ENCODE measurements around the gene BLNK. TPM values are rescaled to one million over a fixed set of nuclear protein-coding genes. Genes with fewer than 3 reads are reported as not detected.

The BLNK gene
- polyA plus RNA-seq, 2 of the 4 experiments (the other 2 are of a cell fraction) = not detected

GRCh38 chr10:96238646-96239623 lies 32.4 kb downstream of the BLNK start:
- POLR2A ChIA-PET = no interaction called here
- no peak for DNase-seq (ENCODE audit: low read depth in 1 of 2, low spot score in 1 of 2)
- WGBS (ENCODE audit: missing lambda C conversion rate) = 37% methylated on average over 4 of the region's 4 CpGs
- ATAC-seq = no peak
- H3K4me1 ChIP-seq = no peaks in the 10 kb centered on the region
- no peak overlapping the region for H3K4me3 ChIP-seq
- H3K27ac ChIP-seq = no peak overlapping the region
- H3K4me2 ChIP-seq = no peak overlapping the region
- FAIRE-seq = no peak
- no peaks in the 10 kb centered on the region for H3K9me3 ChIP-seq
- CTCF ChIA-PET = interaction anchor here (1.8 to 4.5 kb wide), 2 partner anchors 9 to 10 kb away, joined by 14 to 20 read pairs; no protein-coding TSS in a partner anchor
- TF ChIP-seq CBX2 (IDR thresholded peaks at IDR 0.05; ENCODE audit: borderline replicate concordance, low read depth) = no peak
- no peak for TF ChIP-seq ZC3H11A (IDR thresholded peaks at IDR 0.05)
- no peak for TF ChIP-seq BHLHE40 (IDR thresholded peaks at IDR 0.05; ENCODE audit: low read depth, low read length)
- no peak for TF ChIP-seq POLR2A (IDR thresholded peaks at IDR 0.05; ENCODE audit: low read length)
- no peak for TF ChIP-seq PHF8 (IDR thresholded peaks at IDR 0.05; ENCODE audit: borderline replicate concordance, low read depth)
- TF ChIP-seq KDM1A (IDR thresholded peaks at IDR 0.05; ENCODE audit: low read depth) = no peak
- TF ChIP-seq, protein P1, sequence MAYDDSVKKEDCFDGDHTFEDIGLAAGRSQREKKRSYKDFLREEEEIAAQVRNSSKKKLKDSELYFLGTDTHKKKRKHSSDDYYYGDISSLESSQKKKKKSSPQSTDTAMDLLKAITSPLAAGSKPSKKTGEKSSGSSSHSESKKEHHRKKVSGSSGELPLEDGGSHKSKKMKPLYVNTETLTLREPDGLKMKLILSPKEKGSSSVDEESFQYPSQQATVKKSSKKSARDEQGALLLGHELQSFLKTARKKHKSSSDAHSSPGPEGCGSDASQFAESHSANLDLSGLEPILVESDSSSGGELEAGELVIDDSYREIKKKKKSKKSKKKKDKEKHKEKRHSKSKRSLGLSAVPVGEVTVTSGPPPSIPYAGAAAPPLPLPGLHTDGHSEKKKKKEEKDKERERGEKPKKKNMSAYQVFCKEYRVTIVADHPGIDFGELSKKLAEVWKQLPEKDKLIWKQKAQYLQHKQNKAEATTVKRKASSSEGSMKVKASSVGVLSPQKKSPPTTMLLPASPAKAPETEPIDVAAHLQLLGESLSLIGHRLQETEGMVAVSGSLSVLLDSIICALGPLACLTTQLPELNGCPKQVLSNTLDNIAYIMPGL (CRISPR knock-in tag; IDR thresholded peaks at IDR 0.05; ENCODE audit: borderline replicate concordance) = no peak
- TF ChIP-seq ZNF302 (CRISPR knock-in tag; IDR thresholded peaks at IDR 0.05) = no peak
- no peak for TF ChIP-seq NFE2L2 (conservative IDR thresholded peaks at IDR 0.05; ENCODE audit: low read length)
- TF ChIP-seq CHD4 (IDR thresholded peaks at IDR 0.05; ENCODE audit: borderline replicate concordance) = no peak
- TF ChIP-seq, protein P2, sequence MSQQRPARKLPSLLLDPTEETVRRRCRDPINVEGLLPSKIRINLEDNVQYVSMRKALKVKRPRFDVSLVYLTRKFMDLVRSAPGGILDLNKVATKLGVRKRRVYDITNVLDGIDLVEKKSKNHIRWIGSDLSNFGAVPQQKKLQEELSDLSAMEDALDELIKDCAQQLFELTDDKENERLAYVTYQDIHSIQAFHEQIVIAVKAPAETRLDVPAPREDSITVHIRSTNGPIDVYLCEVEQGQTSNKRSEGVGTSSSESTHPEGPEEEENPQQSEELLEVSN (IDR thresholded peaks at IDR 0.05; ENCODE audit: borderline replicate concordance, low read depth) = no peak
- TF ChIP-seq, protein P3, sequence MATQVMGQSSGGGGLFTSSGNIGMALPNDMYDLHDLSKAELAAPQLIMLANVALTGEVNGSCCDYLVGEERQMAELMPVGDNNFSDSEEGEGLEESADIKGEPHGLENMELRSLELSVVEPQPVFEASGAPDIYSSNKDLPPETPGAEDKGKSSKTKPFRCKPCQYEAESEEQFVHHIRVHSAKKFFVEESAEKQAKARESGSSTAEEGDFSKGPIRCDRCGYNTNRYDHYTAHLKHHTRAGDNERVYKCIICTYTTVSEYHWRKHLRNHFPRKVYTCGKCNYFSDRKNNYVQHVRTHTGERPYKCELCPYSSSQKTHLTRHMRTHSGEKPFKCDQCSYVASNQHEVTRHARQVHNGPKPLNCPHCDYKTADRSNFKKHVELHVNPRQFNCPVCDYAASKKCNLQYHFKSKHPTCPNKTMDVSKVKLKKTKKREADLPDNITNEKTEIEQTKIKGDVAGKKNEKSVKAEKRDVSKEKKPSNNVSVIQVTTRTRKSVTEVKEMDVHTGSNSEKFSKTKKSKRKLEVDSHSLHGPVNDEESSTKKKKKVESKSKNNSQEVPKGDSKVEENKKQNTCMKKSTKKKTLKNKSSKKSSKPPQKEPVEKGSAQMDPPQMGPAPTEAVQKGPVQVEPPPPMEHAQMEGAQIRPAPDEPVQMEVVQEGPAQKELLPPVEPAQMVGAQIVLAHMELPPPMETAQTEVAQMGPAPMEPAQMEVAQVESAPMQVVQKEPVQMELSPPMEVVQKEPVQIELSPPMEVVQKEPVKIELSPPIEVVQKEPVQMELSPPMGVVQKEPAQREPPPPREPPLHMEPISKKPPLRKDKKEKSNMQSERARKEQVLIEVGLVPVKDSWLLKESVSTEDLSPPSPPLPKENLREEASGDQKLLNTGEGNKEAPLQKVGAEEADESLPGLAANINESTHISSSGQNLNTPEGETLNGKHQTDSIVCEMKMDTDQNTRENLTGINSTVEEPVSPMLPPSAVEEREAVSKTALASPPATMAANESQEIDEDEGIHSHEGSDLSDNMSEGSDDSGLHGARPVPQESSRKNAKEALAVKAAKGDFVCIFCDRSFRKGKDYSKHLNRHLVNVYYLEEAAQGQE (IDR thresholded peaks at IDR 0.05) = no peak
- no peak for TF ChIP-seq FOSB (CRISPR knock-in tag; IDR thresholded peaks at IDR 0.05)
- no peak for TF ChIP-seq HES2 (IDR thresholded peaks at IDR 0.05)
- no peak for TF ChIP-seq MAZ (IDR thresholded peaks at IDR 0.05; ENCODE audit: borderline replicate concordance, low read depth, low read length)
- no peak for TF ChIP-seq HOXB13 (CRISPR knock-in tag; IDR thresholded peaks at IDR 0.05; ENCODE audit: low read depth)
- no peak for TF ChIP-seq JUNB (IDR thresholded peaks at IDR 0.05)

DNA sequence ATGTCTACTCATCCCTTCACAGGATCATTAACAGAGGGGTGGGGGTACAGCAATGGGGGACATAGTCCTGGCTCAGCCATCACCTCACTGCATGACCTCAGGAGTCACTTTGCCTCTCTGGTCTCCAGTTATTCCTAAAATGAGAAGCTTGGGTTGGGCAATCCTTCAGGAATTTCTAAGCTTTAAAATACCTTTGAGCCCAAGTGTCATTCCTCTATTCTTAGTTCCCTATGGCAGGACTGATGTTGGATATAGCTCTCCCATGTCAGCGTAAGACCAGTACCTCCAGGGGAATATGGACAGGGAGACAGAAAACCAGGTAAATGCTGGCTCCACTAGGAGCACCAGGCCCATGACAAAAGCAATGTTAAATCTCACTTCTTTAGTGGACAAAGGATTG lies 34.5 kb downstream of the BLNK start:
- ATAC-seq (no peak), DNase-seq (ENCODE audit: low read depth in 1 of 2, low spot score in 1 of 2) (no peak), FAIRE-seq (no peak)
- Histone ChIP-seq H3K4me1 (no peaks in the 10 kb centered on the region), H3K27ac (no peak overlapping the region), H3K9me3 (no peaks in the 10 kb centered on the region), H3K4me2 (no peak overlapping the region), H3K4me3 (no peak overlapping the region)
- POLR2A ChIA-PET = no interaction called here
- CTCF ChIA-PET = interaction anchor here (1.3 to 1.6 kb wide), 2 partner anchors 13 to 15 kb away, joined by 3 to 4 read pairs; no protein-coding TSS in a partner anchor
- WGBS (ENCODE audit: missing lambda C conversion rate) = 29% methylated on average over 1 of the region's 1 CpG
- TF ChIP-seq RCOR1 (IDR thresholded peaks at IDR 0.05; ENCODE audit: low read depth, low read length) (no peak), RARB (CRISPR knock-in tag; IDR thresholded peaks at IDR 0.05) (no peak), ELK1 (IDR thresholded peaks at IDR 0.05; ENCODE audit: low read depth, low read length) (no peak), CHD4 (IDR thresholded peaks at IDR 0.05; ENCODE audit: borderline replicate concordance) (no peak), KDM1A (IDR thresholded peaks at IDR 0.05; ENCODE audit: low read depth) (no peak), ESRRA (IDR thresholded peaks at IDR 0.05; ENCODE audit: borderline replicate concordance, low read length) (no peak), POLR2AphosphoS2 (conservative IDR thresholded peaks at IDR 0.05; ENCODE audit: low read length) (no peak), JUNB (IDR thresholded peaks at IDR 0.05) (no peak), ZFP36 (IDR thresholded peaks at IDR 0.05; ENCODE audit: borderline replicate concordance, partially characterized antibody) (no peak), HOXB5 (CRISPR knock-in tag; IDR thresholded peaks at IDR 0.05) (no peak), ZSCAN20 (CRISPR knock-in tag; IDR thresholded peaks at IDR 0.05) (no peak), SREBF2 (IDR thresholded peaks at IDR 0.05) (no peak), FOXS1 (CRISPR knock-in tag; IDR thresholded peaks at IDR 0.05) (no peak)
- TF ChIP-seq, protein P4, sequence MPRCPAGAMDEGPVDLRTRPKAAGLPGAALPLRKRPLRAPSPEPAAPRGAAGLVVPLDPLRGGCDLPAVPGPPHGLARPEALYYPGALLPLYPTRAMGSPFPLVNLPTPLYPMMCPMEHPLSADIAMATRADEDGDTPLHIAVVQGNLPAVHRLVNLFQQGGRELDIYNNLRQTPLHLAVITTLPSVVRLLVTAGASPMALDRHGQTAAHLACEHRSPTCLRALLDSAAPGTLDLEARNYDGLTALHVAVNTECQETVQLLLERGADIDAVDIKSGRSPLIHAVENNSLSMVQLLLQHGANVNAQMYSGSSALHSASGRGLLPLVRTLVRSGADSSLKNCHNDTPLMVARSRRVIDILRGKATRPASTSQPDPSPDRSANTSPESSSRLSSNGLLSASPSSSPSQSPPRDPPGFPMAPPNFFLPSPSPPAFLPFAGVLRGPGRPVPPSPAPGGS (IDR thresholded peaks at IDR 0.05) = no peak
